Large intestine (tissue), 3 donors: Measurements from ENCODE around the gene FBP2. TPM values are rescaled to one million over a fixed set of nuclear protein-coding genes. Genes with fewer than 3 reads are reported as not detected.
A peak's percentile ranks its signal among the peaks of the same experiment; 100 is the strongest.

Experiments
- DNase-seq, 2 donors: peaks; one replicate each; pipeline versions ENCODE4 v3.0.0 to v3.0.0-alpha.2; 2013
- H3K27ac ChIP-seq: one replicate; pipeline ENCODE4 v1.5.1; 2013; ENCODE audit warnings: low read length
- H3K27me3 ChIP-seq: 2 replicates; pipeline ENCODE4 v1.6.1; 2013; ENCODE audit warnings: low read length; ENCODE audit not compliant: control insufficient read depth, insufficient read depth
- H3K36me3 ChIP-seq: 2 replicates; pipeline ENCODE4 v1.6.1; 2013; ENCODE audit warnings: low read length; ENCODE audit not compliant: control insufficient read depth, insufficient read depth
- H3K4me1 ChIP-seq: one replicate; pipeline ENCODE4 v1.6.1; 2013; ENCODE audit warnings: low read length; ENCODE audit not compliant: control insufficient read depth, insufficient read depth
- H3K4me3 ChIP-seq: one replicate; pipeline ENCODE4 v1.5.1; 2013; ENCODE audit warnings: low read length
- H3K9me3 ChIP-seq: one replicate; pipeline ENCODE4 v1.6.1; 2013; ENCODE audit warnings: mild to moderate bottlenecking, low read depth, low read length, moderate library complexity; ENCODE audit not compliant: control insufficient read depth
- WGBS: methylation state at CpG from one replicate; pipeline ENCODE4 v1.1.5; 2013; ENCODE audit warnings: low lambda C conversion rate; ENCODE audit not compliant: insufficient coverage; 5-methylcytosine and 5-hydroxymethylcytosine counted together
- polyA plus RNA-seq: library from polyadenylated mRNA; unstranded; fragments of 120-200 nt; gene quantifications from one replicate; pipeline ENCODE4 v1.2.1, GENCODE V29; 2013

Gene FBP2
- polyA plus RNA-seq, 1 donor = 0.25 TPM

DNA sequence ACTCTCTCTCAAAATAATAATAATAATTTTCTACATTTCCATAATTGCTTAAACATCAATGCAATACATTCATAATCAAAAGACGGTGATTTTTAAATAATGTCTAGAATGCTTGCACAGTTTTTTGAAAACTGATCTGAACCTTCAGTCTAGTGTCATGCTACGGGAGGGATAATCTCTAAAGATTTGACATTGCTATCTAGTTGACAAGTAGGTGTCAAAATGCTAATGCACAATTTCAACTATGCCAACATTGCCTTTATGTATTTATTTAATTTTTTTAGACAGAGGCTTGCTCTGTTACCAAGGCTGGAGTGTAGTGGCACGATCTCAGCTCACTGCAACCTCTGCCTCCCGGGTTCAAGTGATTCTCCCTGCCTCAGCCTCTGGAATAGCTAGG, 54.7 kb downstream of the FBP2 start:
- no peak overlapping the region for H3K4me3 ChIP-seq
- peaks cover under 1% of the 10 kb centered on the region for H3K4me1 ChIP-seq
- H3K36me3 ChIP-seq = no peaks in the 10 kb centered on the region
- no peaks in the 10 kb centered on the region for H3K27me3 ChIP-seq
- WGBS = 100% methylated on average over 1 of the region's 4 CpGs
- DNase-seq = no peak
- no peak overlapping the region for H3K27ac ChIP-seq
- H3K9me3 ChIP-seq = no peaks in the 10 kb centered on the region

DNA sequence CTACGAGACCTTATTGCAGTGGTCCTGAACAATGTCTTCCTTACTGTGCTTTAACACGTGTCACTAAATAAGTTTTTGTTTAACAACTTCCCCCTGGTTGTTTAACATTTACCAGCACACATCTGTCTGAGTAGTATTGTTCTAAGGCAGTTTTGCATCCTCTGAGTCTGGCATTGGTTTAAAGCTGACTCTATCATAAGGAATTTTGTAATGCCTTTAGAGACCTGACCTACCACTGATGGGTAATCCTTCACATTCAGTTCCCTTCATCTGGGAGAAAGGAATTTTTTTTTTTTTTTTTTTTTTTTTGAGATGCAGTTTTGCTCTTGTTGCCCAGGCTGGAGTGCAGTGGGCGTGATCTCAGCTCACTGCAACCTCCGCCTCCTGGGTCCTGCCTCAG, 58.7 kb downstream of the FBP2 start:
- no peak for DNase-seq
- 55% methylated on average over 2 of the region's 4 CpGs for WGBS

DNA sequence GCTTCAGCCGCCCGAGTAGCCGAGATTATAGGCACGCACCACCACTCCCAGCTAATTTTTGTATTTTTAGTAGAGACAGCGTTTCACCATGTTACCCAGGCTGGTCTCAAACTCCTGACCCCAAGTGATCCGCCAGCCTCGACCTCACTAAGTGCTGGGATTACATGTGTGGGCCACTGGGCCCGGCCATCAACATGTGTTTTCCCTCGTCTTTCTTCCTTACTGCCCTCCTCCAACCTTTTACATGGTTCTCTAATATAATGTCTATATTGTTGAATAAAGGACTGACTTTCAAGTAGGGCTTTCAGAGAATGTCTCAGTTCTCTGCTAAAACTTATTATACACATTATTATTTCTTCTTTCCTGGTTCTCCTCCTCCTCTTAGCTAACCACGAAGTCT, 60.0 kb downstream of the FBP2 start:
- no peaks in the 10 kb centered on the region for H3K9me3 ChIP-seq
- H3K27me3 ChIP-seq = no peaks in the 10 kb centered on the region
- WGBS = 100% methylated on average over 1 of the region's 10 CpGs
- H3K4me3 ChIP-seq = no peak overlapping the region
- H3K27ac ChIP-seq = peak overlapping the region; percentile 14
- H3K4me1 ChIP-seq = peaks cover 7% of the 10 kb centered on the region
- no peak for DNase-seq
- H3K36me3 ChIP-seq = no peaks in the 10 kb centered on the region

More for the DNA sequence above, 58.7 kb downstream of the FBP2 start:
- no peak overlapping the region for H3K4me3 ChIP-seq
- H3K9me3 ChIP-seq = no peaks in the 10 kb centered on the region
- H3K27ac ChIP-seq = no peak overlapping the region
- H3K27me3 ChIP-seq = no peaks in the 10 kb centered on the region
- H3K4me1 ChIP-seq = peaks cover 7% of the 10 kb centered on the region
- no peaks in the 10 kb centered on the region for H3K36me3 ChIP-seq

GRCh38 chr9:94533155-94533554, 60.5 kb downstream of the FBP2 start:
- H3K36me3 ChIP-seq = no peaks in the 10 kb centered on the region
- peak overlapping the region; percentile 14 for H3K27ac ChIP-seq
- WGBS = no CpG with 5 or more reads among the region's 1 CpG

DNA sequence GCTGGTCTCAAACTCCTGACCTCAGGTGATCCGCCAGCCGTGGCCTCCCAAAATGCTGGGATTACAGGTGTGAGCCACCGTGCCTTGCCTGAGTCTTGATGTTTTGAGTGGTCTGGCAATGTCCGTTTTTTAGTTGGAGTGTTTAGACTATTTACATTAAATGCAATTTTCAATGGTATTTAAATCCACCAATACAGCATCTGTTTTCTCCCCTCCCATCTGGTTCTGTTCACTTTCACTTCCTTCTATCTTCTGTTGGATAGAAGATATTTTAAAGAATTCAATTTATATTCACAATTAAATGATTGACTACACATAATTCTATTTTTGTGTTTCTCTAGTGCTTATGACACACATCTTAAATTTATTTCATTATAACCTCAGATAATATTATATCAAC, 64.7 kb downstream of the FBP2 start:
- DNase-seq = no peak
- Histone ChIP-seq H3K9me3 (no peaks in the 10 kb centered on the region), H3K27me3 (no peaks in the 10 kb centered on the region), H3K4me1 (peaks cover 6% of the 10 kb centered on the region), H3K4me3 (no peak overlapping the region), H3K36me3 (no peaks in the 10 kb centered on the region), H3K27ac (no peak overlapping the region)
- 88% methylated on average over 1 of the region's 4 CpGs for WGBS

More at GRCh38 chr9:94533155-94533554, 60.5 kb downstream of the FBP2 start:
- Histone ChIP-seq H3K27me3 (no peaks in the 10 kb centered on the region), H3K4me3 (no peak overlapping the region), H3K4me1 (peaks cover 7% of the 10 kb centered on the region), H3K9me3 (no peaks in the 10 kb centered on the region)
- peak; percentile 75 to 90 for DNase-seq

DNA sequence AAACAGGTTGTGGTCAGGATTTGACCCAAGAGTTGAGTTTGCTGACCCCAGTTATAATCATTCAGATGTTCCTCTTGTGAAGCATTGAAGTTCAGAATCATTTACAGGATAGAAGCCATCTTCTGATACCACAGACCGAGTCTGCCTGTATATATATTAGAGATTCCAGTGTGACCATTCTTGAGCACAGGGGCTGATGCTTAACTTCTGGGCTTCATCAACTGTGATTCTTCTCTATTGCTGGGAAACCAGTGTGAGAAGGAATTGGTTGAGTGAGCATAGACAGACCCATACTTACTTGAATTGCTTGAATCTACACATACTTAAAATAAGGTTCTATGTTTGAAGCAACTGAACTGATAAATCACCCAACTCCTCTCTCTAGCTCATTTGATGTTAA, 66.7 kb downstream of the FBP2 start:
- Histone ChIP-seq H3K27ac (no peak overlapping the region), H3K4me3 (no peak overlapping the region), H3K36me3 (no peaks in the 10 kb centered on the region), H3K9me3 (no peaks in the 10 kb centered on the region), H3K27me3 (no peaks in the 10 kb centered on the region), H3K4me1 (no peaks in the 10 kb centered on the region)
- DNase-seq = no peak
- WGBS = no CpG with 5 or more reads among the region's 1 CpG

- no peaks in the 10 kb centered on the region for H3K36me3 ChIP-seq
- WGBS = 100% methylated on average over 1 of the region's 1 CpG
- no peaks in the 10 kb centered on the region for H3K4me1 ChIP-seq
- H3K9me3 ChIP-seq = no peaks in the 10 kb centered on the region
- DNase-seq = no peak
- no peak overlapping the region for H3K4me3 ChIP-seq
- no peak overlapping the region for H3K27ac ChIP-seq
- no peaks in the 10 kb centered on the region for H3K27me3 ChIP-seq
These were observed 67.4 kb downstream of the FBP2 start for GRCh38 chr9:94526271-94526670.

- DNase-seq = no peak
- Histone ChIP-seq H3K27ac (no peak overlapping the region), H3K4me3 (no peak overlapping the region), H3K27me3 (no peaks in the 10 kb centered on the region), H3K36me3 (no peaks in the 10 kb centered on the region), H3K4me1 (no peaks in the 10 kb centered on the region), H3K9me3 (no peaks in the 10 kb centered on the region)
- WGBS = no CpG with 5 or more reads among the region's 7 CpGs
These were observed 68.1 kb downstream of the FBP2 start for GRCh38 chr9:94525396-94526035.

- DNase-seq = no peak
- no peaks in the 10 kb centered on the region for H3K36me3 ChIP-seq
- H3K4me3 ChIP-seq = no peak overlapping the region
- no peaks in the 10 kb centered on the region for H3K4me1 ChIP-seq
- no CpG with 5 or more reads among the region's 4 CpGs for WGBS
- H3K27ac ChIP-seq = no peak overlapping the region
- H3K27me3 ChIP-seq = no peaks in the 10 kb centered on the region
- no peaks in the 10 kb centered on the region for H3K9me3 ChIP-seq
These were observed 76.4 kb downstream of the FBP2 start for GRCh38 chr9:94517254-94517653.

- no peak for DNase-seq
- no peak overlapping the region for H3K4me3 ChIP-seq
- no peaks in the 10 kb centered on the region for H3K4me1 ChIP-seq
- no peaks in the 10 kb centered on the region for H3K9me3 ChIP-seq
- WGBS = 80% methylated on average over 2 of the region's 3 CpGs
- H3K27ac ChIP-seq = no peak overlapping the region
- H3K27me3 ChIP-seq = no peaks in the 10 kb centered on the region
- H3K36me3 ChIP-seq = no peaks in the 10 kb centered on the region
These were observed 78.9 kb downstream of the FBP2 start for GRCh38 chr9:94514722-94515121.

DNA sequence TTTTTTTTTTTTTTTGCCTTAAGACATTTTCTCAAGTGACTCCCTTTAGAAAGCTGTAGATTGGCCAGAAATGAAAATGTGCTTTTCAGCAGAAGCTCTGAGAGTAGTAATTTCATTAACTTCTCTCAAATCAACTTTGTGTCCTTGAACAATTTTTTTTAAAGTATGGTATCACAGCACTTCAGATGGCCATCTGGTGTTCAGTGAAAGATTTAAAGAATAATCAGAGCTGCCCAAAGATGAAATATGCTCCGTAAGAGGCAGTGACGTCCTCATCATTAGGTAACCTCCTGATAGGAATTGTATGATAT, 81.7 kb downstream of the FBP2 start:
- WGBS = 79% methylated on average over 2 of the region's 2 CpGs
- H3K9me3 ChIP-seq = no peaks in the 10 kb centered on the region
- H3K27me3 ChIP-seq = no peaks in the 10 kb centered on the region
- H3K27ac ChIP-seq = no peak overlapping the region
- no peak for DNase-seq
- no peak overlapping the region for H3K4me3 ChIP-seq
- no peaks in the 10 kb centered on the region for H3K4me1 ChIP-seq
- H3K36me3 ChIP-seq = no peaks in the 10 kb centered on the region
